HG03469 (cell line): ENCODE results near the gene QRSL1.
"Not testable (repeated sequence)": the region's sequence is repeated elsewhere in the genome, so short reads cannot be mapped to it uniquely, and the experiment has no call there.

Experiments used
- ATAC-seq: cut with Tn5 transposase; IDR thresholded peaks from one replicate; pipeline ENCODE4 v1.9.1; 2021; ENCODE audit warnings: mild to moderate bottlenecking, moderate library complexity, moderate number of reproducible peaks; ENCODE audit not compliant: unreplicated experiment

The QRSL1 gene

GRCh38 chr6:106674541-106675229 lies 45.3 kb downstream of the QRSL1 start:
- no peak for ATAC-seq

- no peak for ATAC-seq
These were observed 47.9 kb downstream of the QRSL1 start for GRCh38 chr6:106677282-106677681.

GRCh38 chr6:106684011-106684410 lies 54.6 kb downstream of the QRSL1 start:
- no peak for ATAC-seq

- no peak for ATAC-seq
These were observed 56.5 kb downstream of the QRSL1 start for GRCh38 chr6:106685833-106686232.

- ATAC-seq: no peak
These were observed 59.0 kb downstream of the QRSL1 start for GRCh38 chr6:106688177-106688951.

- no peak for ATAC-seq
These were observed 62.9 kb downstream of the QRSL1 start for GRCh38 chr6:106692112-106692818.

GRCh38 chr6:106692819-106693208 lies 63.4 kb downstream of the QRSL1 start:
- no peak for ATAC-seq

- no peak for ATAC-seq
These were observed 64.0 kb downstream of the QRSL1 start for GRCh38 chr6:106693418-106693817.

- ATAC-seq: no peak
These were observed 65.0 kb downstream of the QRSL1 start for GRCh38 chr6:106694343-106694742.

- ATAC-seq: no peak
These were observed 71.2 kb downstream of the QRSL1 start for GRCh38 chr6:106700581-106700980.

- ATAC-seq: not testable (repeated sequence)
These were observed 71.8 kb downstream of the QRSL1 start for GRCh38 chr6:106701201-106701600.

GRCh38 chr6:106702046-106702445 lies 72.7 kb downstream of the QRSL1 start:
- ATAC-seq: peak; percentile 29

GRCh38 chr6:106702451-106703110 lies 73.2 kb downstream of the QRSL1 start:
- ATAC-seq: peak; percentile 94

- no peak for ATAC-seq
These were observed 74.9 kb downstream of the QRSL1 start for GRCh38 chr6:106704327-106704726.

- no peak for ATAC-seq
These were observed 75.8 kb downstream of the QRSL1 start for GRCh38 chr6:106705156-106705555.

GRCh38 chr6:106710580-106710979 lies 81.2 kb downstream of the QRSL1 start:
- no peak for ATAC-seq

GRCh38 chr6:106714281-106714680 lies 84.9 kb downstream of the QRSL1 start:
- ATAC-seq: no peak

- no peak for ATAC-seq
These were observed 86.5 kb downstream of the QRSL1 start for GRCh38 chr6:106715922-106716321.

- ATAC-seq: no peak
These were observed 87.6 kb downstream of the QRSL1 start for GRCh38 chr6:106716966-106717365.
